Stimulated activated CD8-positive, alpha-beta memory T cell treated with anti-CD3 and anti-CD28 coated beads, Interleukin-15, amount 100 ng/mL, for 4 hours (primary cell): ENCODE measurements around the gene MEAK7.

Source experiments
- DNase-seq, 2 donors: peaks; one replicate each; pipeline ENCODE4 v3.0.0-alpha.2; 2020; ENCODE audit warnings: low read depth in 2 of 2

The MEAK7 gene

DNA sequence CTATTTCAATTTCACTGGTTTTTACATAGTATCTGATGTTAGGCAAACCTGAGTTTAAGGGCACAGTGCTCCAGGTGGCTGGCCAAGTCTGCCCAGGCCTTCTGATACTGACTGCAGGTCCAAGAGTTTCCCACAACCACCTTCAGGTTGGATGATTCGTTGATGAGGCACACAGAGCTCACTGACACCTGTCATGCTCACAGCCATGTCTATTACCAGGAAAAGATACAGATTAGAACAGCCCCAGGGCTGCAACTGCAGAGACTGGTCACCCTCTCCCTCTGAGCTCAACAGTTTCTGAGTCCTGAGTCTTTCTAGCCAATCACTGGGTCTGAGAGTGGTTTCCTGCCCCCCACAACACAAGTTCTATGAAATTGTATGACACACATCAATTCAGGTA is 37.2 kb downstream of the MEAK7 start:
- no peak for DNase-seq

DNA sequence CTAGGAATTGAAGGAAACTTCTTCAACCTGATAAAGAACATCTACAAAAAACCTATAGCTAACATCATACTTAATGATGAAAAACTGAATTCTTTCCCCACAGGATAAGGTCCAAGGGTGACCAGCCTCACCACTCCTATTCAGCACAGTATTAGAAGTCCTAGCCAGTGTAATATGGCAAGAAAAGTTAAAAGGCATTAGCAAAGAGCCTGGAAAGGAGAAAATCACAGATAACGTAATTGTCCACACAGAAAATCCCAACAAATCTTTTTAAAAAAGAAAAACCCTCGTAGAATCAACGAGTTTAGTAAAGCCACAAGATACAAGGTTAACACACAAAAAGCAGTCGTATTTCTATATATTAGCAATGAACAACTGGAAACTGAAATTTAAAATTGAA is 37.8 kb downstream of the MEAK7 start:
- DNase-seq = no peak

DNA sequence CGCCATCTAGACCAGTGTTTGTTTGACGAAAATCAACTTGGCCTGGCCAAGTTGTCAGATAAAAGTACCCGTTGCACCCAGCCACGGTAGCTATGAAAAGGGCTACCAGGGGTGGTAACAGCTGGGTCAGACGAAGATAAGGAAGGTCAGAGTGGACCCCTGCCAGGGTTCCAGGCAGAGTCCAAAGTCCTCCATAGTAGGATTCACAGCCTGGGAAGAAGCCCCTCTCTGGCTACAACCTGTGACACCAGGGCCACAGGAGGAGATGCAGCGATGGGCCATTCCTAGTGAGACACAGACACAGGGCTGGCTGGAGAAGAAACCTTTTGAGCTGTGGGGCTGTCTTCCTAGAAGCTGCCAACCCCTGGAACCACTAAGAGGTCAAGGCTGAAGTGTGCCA is 39.3 kb downstream of the MEAK7 start:
- DNase-seq = no peak

DNA sequence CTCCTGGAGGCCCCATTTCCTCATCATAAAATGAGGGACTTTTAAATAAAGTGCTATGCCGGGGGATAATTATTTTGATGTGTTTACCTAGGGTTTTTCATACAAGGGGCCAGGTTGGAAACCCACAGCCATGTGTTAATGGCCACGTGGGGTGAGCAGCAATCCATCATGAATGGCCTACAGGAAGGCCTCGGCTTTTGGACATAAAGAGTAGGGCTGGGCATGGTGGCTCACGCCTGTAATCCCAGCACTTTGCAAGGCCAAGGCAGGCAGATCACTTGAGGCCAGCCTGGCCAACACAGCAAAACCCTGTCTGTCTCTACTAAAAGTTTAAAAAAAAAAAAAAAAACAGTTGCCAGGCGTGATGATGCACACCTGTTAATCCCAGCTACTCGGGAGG is 40.3 kb downstream of the MEAK7 start:
- DNase-seq = no peak

DNA sequence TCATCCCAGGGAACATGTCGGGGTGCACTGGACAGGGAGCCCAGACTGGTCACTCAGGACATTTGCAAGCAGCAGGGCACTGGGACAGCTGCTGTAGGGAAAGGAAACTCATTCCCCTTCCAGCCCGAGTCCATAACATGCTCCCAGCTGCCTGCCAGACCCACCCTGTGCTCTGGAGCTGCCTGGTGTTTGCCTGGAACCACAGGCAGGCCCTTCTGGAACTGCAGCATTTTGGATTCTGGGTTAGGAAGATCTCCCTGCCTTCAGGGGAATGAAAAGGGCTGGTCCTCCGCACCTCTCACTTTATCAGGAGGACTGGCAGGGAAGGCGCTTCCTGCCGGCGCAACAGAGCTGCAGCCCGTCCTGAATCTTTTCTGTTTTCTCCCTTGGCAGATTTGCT is 41.2 kb downstream of the MEAK7 start:
- no peak for DNase-seq

DNA sequence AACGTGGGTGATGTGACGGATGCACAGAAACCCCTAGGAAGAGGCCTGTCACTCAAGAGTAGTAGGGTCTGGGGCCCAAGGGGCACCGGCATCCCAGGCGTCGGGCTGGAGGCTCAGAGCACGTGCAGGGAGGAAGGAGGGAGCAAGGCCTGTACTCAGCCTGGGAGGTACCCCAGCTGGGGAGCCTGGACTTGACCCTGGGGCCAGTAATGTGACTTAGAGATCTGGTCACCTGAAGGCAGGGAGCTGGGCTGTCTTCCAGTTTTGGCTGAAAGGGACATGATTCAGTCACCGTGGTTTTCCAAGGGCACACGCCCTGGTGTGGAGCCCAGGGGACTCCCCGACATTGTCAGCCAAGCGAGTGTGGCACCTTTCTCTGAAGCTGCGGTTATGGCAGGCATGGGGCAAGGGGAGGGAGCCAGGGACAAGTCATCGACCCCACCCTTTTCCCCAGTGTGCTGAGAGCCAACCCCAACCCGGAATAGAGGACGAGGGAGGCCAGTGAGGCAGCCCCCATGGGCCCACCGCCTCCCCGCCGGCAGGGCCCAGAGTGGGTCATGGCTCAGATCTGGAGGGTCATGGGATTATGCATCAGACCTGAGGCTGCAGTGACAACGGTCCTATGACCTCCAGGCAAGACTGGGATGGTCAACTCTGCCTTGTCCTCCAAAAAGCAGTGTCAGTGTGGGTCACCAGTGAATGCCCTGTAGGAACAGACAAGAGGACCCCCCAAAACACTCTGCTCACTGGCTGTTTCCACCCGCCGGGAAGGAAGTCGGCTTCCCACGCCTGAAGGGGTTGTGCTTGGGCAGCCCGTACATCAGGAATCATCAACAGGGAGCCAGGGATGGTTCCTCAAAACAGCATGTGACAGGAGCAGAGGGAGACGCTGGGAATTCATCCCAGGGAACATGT is 41.9 kb downstream of the MEAK7 start:
- DNase-seq = no peak

DNA sequence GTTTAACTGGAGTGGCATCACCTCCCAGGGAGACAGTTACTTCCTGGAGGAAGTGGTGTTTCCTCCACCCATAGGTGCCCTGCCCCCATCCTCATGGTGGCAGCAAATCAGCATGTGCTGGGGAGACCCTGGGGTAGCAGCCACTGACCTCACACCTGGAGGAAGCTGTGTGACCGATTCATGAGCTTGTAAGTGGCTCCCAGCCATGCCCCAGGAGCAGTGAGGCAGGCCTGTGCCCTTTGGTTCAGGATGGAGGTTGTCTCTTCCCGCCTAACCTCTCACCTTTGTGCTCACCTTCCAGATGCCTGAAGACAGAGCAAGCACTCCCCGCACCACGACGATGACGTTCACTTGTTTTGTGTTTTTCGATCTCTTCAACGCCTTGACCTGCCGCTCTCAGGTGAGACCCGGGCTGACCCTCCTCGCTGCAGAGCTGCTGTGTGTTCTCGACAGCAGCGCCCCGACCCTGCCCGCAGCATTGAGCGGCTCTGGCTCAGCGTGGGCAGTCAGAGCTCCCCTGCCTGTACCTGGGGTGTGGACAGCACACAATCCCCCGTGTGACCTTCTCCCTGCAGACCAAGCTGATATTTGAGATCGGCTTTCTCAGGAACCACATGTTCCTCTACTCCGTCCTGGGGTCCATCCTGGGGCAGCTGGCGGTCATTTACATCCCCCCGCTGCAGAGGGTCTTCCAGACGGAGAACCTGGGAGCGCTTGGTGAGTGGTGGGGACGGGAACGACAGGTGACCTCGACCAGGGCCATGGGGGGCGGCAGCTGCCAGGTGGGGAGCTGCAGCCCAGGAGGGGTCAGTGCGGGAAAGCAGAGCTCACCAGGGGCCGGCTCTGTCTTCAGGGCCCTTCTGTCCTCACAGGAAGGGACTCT is 42.8 kb downstream of the MEAK7 start:
- DNase-seq = no peak

DNA sequence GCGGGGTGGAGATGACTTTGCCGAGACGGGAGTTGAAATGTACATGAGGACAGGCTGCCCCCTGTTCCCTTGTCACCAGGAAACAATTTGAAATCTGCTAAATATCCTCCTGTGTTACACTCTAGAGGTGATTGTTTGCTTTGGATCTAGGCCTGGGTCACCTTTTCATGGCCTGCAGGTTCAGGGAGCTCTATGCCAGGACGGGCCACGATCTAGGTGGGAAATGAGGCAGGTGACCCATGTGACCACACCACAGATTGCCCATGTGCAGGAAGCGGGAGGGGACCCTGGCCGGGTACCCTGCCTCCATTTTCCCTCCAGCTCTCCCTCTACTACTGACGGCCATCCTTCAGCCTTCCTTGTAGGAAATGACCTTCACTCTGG is 43.4 kb downstream of the MEAK7 start:
- DNase-seq = no peak

DNA sequence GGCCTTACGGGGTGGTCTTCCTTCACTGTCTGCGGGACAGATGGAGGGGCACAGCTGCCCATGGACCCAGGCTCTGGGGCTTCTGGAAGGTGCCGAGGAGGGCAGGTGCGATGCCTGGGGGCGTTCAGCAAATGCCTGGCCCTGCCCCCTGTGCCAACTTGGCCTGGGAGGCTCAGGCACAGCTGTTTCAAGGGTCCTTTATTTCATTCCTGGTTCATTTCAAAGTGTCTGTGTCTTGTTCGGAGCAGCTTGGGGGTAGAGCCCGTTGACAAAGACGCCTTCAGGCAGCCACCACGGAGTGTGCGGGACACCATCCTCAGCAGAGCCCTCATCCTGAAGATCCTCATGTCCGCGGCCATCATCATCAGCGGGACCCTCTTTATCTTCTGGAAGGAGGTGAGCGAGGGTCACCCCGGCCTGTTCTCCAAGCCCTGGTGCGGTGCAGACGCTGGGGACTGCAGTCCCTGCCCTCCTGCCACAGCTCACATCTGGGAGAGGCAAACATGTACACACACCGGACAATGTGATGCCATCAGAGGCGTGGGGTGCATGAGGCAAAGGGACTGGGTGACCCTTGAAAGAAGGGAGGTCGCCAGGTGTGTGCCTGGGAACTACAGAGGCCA is 43.9 kb downstream of the MEAK7 start:
- no peak for DNase-seq

DNA sequence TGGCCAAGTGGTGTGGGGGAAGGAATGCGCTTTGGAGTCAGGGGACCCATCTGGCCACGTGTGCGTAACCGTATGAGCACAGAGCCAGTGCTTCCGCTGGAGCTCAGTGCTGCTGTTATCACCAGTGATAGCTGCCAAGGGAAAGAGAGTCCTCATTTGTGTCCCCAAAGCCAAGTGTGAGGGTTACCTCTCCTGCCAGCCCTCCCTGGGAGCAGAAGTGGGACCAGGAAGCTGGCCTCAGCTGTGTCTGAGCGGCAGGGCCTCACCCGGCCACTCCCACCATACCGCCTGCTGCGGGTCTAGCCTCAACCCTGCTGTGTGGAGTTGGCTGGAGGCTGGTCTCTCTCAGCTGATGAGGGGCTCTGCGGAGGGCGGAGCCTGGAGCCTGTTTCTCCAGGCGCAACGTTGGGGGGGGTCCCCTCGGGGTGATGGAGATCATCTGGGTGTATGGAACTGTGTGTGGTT is 44.5 kb downstream of the MEAK7 start:
- DNase-seq = no peak

DNA sequence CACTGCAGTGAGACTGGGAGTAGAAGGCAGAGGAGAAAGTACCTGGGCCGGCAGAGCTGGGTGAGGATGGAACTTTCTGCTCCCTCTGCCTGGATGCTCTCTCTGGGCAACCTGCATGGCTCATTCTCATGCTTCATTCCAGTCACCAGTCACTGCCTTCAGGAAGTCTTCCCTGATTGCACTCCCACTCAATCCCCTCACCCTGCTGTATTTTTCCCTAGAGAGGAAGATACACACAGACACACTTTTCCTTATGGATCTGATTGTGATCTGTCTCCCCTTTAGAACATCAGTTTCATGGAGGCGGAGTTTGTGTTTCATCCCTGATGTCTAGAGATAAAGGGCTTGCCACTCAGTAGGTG is 44.9 kb downstream of the MEAK7 start:
- DNase-seq = no peak

DNA sequence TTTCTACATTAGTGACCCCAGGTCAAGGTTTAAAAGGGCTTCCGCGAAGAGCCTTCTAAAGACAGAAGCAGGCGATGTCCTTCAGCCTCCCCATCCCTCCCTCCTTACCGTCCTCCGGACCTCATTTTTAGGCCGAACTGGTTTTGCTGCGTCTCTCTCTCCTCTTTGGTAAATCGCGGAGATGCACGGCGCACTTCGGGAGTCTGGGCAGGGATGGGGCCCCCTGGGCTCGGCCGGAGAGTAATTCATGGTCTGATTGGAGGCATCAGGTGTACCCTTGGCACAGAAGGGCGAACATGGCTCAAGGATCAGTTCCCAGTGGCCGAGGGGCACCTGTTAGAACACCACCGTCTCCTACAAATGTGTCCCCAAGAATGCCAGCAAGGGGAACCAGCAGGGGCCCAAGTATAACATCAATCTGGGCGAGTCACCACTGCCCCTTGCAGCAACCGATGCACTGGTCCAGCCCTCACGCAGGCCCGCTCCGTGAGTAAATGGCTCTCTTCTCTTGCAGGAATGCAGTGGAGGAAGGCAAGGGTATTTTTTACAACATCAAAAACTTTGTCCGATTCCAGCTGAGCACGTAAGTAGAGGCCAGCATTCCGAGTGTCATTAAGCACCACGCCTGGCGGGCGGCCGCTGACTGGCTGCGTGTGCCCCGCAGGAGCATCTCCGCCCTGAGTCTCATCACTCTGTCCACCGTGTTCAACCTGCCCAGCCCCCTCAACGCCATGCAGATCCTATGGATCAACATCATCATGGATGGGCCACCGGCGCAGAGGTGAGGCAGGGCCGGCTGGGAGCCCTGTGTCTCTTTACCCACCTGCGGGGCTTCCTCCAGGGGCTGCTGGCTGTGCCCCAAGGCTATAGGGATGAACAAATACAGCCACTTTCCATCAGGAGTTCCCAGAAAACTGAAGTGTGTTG is 45.6 kb downstream of the MEAK7 start:
- DNase-seq = no peak

DNA sequence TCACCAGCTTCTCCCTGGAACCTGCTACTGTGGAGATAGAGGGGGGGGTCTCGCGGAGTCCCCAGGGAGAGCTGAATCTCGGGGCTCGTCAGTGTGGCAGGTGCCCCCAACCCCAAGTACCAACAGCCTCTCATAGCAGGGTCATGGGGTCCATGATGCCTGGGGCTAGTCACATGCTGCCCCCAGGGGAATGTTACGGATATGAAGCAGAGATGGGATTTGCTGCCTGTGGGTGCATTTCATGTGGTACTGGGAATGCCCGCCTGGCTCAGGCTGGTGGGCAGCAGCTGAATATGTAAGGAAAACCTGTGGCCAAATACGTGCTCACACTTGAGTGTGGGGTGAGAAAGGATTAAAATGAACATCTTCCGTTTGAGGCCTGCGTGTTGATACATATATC is 49.4 kb downstream of the MEAK7 start:
- DNase-seq = no peak
